Stomach (tissue), 9 donors: Measurements from ENCODE around the gene GPR180. TPM values are rescaled to one million over a fixed set of nuclear protein-coding genes. Genes with fewer than 3 reads are reported as not detected.

Source experiments
- DNase-seq, 2 donors: peaks; one replicate each; pipeline versions ENCODE4 v3.0.0 to v3.0.0-alpha.2; 2013 to 2019
- H3K27ac ChIP-seq, 5 donors: fragments of 200-600 bp in 4 of 5; sonication (generic) in 4 of 5; one replicate each; pipeline ENCODE4 v1.5.1; 2013 to 2019; ENCODE audit warnings: mild to moderate bottlenecking in 1 of 5, moderate library complexity in 1 of 5
- H3K27me3 ChIP-seq, 3 donors: fragments of 200-600 bp; sonication (generic); one replicate each; pipeline ENCODE4 v1.5.1; 2017 to 2019; ENCODE audit warnings: mixed run types in 1 of 3
- H3K36me3 ChIP-seq, 4 donors: fragments of 200-600 bp; sonication (generic); 1 replicate in 3 of 4; 2 replicates in 1 of 4; pipeline ENCODE4 v1.5.1; 2016 to 2019
- H3K4me1 ChIP-seq, 4 donors: fragments of 200-600 bp; sonication (generic); one replicate each; pipeline ENCODE4 v1.5.1; 2016 to 2019
- H3K4me3 ChIP-seq, 4 donors: fragments of 200-600 bp; sonication (generic) in 3 of 4; one replicate each; pipeline ENCODE4 v1.5.1; 2016 to 2019; ENCODE audit warnings: mild to moderate bottlenecking in 1 of 4
- H3K9me3 ChIP-seq, 4 donors: fragments of 200-600 bp; sonication (generic); one replicate each; pipeline ENCODE4 v1.5.1; 2016 to 2019
- EP300 ChIP-seq: sonication (generic); formaldehyde crosslinking; IDR thresholded peaks from one replicate; pipeline ENCODE4 v1.6.1; 2017; ENCODE audit warnings: antibody characterized with exemption
- POLR2A ChIP-seq, 4 donors: fragments of 450-650 bp; IDR thresholded peaks; one replicate each; pipeline ENCODE4 v1.6.1; 2016; ENCODE audit warnings: antibody characterized with exemption in 4 of 4, control low read depth in 2 of 4, mild to moderate bottlenecking in 1 of 4, moderate library complexity in 1 of 4
- POLR2AphosphoS5 ChIP-seq, 3 donors: sonication (generic); formaldehyde crosslinking; IDR thresholded peaks; one replicate each; pipeline ENCODE4 v1.6.1; 2016; ENCODE audit warnings: antibody characterized with exemption in 3 of 3
- WGBS, 5 donors: extraction: QIAGEN DNeasy Blood & Tissue Kit in 3 of 5; methylation state at CpG; one replicate each; pipeline versions ENCODE4 v1.1.5 to v1.1.7; 2013 to 2018; 5-methylcytosine and 5-hydroxymethylcytosine counted together
- intact Hi-C: fragments of 100-400 bp; cut with DNase I; formaldehyde crosslinking; loops from one replicate; pipeline ENCODE4 v1.15.1; 2023; ENCODE audit warnings: low total_unique reads
- polyA plus RNA-seq, 3 donors: library from polyadenylated mRNA; stranded (reverse); fragments of 200-250 nt; gene quantifications; one replicate each; pipeline ENCODE4 v1.2.3, GENCODE V29; 2013
- total RNA-seq, 5 donors: library from RNA; depleted of rRNA; stranded (reverse); fragments of >200 nt; gene quantifications; one replicate each; pipeline versions ENCODE4 v1.1.0 to v1.2.3, GENCODE V29; 2014 to 2016
- TF ChIP-seq, protein P1 (sequence below), 7 experiments: fragments of 450-650 bp in 4 of 7; fragments of 200-600 bp in 3 of 7; sonication (generic) in 3 of 7; IDR thresholded peaks; one replicate each; pipeline ENCODE4 v1.5.1; 2016 to 2019; ENCODE audit warnings: antibody characterized with exemption in 7 of 7, control low read depth in 2 of 7, mild to moderate bottlenecking in 1 of 7
- donor health status: healthy with polysubstance abuse.
- donor health status: Bipolar disorder and iron deficiency.
- donor health status: healthy.

The GPR180 gene
- total and polyA plus RNA-seq, 8 donors: under 0.01 to 12.9 (median 1.7) TPM

DNA sequence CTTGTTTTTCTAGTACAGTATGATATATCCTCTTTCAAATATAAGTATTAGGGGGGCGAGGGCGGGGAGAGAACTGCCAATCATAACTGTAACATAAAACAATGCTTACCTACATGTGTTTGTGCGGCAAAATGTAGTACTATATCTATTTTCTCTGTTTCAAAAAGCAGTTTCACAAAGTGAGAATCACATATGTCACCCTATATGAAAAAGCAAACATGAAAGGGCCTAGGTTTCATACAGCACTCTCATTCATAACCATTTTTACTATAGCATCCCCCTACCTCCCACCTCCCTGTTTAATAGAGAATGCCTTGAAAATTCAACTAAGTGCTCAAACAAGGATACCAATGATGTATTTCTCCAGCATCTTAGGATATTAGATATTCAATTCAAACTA lies 10.9 kb upstream of the GPR180 start:
- peaks cover 14 to 43% (median 23%) of the 10 kb centered on the region in 4 donors for H3K4me1 ChIP-seq
- peaks cover 5 to 33% (median 26%) of the 10 kb centered on the region in 4 donors for H3K36me3 ChIP-seq
- no peaks in the 10 kb centered on the region for H3K9me3 ChIP-seq
- H3K27ac ChIP-seq: no peak overlapping the region
- no peak overlapping the region for H3K4me3 ChIP-seq
- TF ChIP-seq, protein P1, sequence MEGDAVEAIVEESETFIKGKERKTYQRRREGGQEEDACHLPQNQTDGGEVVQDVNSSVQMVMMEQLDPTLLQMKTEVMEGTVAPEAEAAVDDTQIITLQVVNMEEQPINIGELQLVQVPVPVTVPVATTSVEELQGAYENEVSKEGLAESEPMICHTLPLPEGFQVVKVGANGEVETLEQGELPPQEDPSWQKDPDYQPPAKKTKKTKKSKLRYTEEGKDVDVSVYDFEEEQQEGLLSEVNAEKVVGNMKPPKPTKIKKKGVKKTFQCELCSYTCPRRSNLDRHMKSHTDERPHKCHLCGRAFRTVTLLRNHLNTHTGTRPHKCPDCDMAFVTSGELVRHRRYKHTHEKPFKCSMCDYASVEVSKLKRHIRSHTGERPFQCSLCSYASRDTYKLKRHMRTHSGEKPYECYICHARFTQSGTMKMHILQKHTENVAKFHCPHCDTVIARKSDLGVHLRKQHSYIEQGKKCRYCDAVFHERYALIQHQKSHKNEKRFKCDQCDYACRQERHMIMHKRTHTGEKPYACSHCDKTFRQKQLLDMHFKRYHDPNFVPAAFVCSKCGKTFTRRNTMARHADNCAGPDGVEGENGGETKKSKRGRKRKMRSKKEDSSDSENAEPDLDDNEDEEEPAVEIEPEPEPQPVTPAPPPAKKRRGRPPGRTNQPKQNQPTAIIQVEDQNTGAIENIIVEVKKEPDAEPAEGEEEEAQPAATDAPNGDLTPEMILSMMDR (IDR thresholded peaks at IDR 0.05): no peak
- no peak for TF ChIP-seq POLR2A (IDR thresholded peaks at IDR 0.05)
- TF ChIP-seq POLR2AphosphoS5 (IDR thresholded peaks at IDR 0.05): no peak
- TF ChIP-seq EP300: no peak
- 90 to 93% (median 93%) methylated on average over 3 of the region's 3 CpGs for WGBS, 5 donors
- no peak for DNase-seq
- no peaks in the 10 kb centered on the region for H3K27me3 ChIP-seq
- intact Hi-C loops: no loop called here

DNA sequence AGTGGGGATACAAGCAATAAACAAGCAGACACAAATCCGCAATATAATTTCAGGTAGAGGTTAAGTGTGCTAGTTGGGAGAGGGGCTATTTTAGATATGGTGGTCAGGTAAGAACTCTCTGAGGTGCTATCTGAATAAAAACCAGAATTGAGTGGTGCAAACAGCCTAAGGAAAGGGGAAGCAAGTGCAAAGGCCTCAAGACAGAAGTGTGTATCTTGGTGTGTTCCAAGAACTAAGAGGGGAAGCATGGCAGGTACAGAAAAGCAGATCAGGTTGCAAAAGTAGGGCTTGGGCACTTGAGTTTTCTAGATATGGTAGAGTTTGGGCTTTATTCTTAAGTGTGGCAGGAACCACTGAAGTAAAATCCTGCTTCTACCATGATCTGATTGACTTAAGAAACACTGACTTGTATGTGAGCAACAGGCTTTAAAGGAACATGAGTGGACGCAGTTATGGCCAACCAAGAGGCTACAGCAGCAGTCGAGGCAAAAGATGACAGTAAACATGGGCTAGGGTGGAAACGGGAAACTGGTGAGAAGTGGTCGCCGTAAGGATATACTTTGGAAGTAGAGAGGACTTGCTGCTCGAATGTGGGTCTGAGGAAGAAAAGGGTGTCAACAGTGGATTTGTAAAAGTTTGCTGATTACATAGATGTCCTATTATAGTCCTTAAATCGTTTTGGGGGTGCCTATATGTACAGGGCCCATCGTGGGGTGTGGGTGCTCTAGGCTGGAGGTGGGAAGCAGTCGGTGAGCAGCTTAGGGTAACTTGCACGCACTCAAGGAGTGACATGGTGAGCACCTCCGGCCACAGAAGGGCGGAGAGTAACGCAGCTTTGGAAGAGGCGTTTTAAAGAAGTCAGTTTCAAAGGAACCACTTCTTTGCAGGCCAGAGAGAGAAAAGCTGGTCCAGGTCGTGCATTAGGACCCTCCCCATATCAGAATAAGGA lies 6.4 kb upstream of the GPR180 start:
- peak; percentile 34 to 55 for DNase-seq
- peak overlapping the region; percentile 82 to 89 (median 85) for H3K27ac ChIP-seq
- no peaks in the 10 kb centered on the region for H3K27me3 ChIP-seq
- H3K36me3 ChIP-seq: peaks cover 5 to 28% (median 25%) of the 10 kb centered on the region in 4 donors
- TF ChIP-seq POLR2A (IDR thresholded peaks at IDR 0.05) (no peak), POLR2AphosphoS5 (IDR thresholded peaks at IDR 0.05) (no peak), EP300 (no peak)
- TF ChIP-seq, protein P1 (IDR thresholded peaks at IDR 0.05): no peak
- no peaks in the 10 kb centered on the region for H3K9me3 ChIP-seq
- H3K4me1 ChIP-seq: peaks cover 17 to 37% (median 27%) of the 10 kb centered on the region in 4 donors
- 6 to 7% (median 6%) methylated on average over 16 of the region's 16 CpGs for WGBS, 5 donors
- H3K4me3 ChIP-seq: peak overlapping the region; percentile 68 to 88 (median 84)
- intact Hi-C loops: no loop called here

DNA sequence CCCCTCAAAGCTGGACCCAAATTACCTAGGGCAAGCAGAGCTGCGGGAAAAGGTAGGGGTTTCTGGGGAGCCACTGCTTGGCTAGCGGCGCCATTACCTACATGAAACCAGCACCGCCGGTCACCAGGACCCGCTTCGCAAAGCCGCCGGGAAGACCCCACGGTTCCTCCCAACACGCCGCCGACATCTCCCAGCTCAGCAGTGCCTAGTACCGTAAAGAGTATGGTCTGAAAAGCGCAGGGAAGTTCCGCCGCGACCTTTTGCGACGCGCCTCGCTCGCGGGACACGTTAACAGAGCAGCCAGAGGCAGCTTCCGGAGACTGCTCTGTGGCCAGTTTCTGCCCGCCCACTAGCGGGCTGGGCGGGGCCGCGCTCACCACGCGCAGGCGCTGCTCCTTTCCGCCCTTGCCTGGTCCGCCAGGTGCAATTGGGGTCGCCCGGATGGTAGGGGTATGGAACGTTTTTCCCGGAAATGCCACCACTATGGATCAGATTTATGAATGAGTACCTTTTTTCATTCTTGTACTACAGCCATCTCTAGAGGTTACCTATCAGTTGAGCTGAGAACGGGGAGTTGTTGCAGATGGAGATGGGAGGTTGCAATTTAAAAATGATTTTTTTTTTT lies 5.6 kb upstream of the GPR180 start, which contains the start of gene TGDS:
TGDS (minus strand) TSS at position 203 of the 625 bp plus-strand sequence; CDS start at position 187, 16 bp downstream.
- H3K27me3 ChIP-seq: no peaks in the 10 kb centered on the region
- H3K36me3 ChIP-seq: peaks cover 3 to 20% (median 17%) of the 10 kb centered on the region in 4 donors
- intact Hi-C loops: no loop called here
- H3K27ac ChIP-seq: peak within 1 kb of the TSS; percentile 82 to 89 (median 85)
- H3K4me1 ChIP-seq: peaks cover 17 to 41% (median 27%) of the 10 kb centered on the region in 4 donors
- TF ChIP-seq POLR2AphosphoS5 (IDR thresholded peaks at IDR 0.05) (peak; percentile 86 to 93 (median 87)), EP300 (no peak), POLR2A (IDR thresholded peaks at IDR 0.05) (peak in 2 of 4 donors; percentile 41 to 80)
- TF ChIP-seq, protein P1 (IDR thresholded peaks at IDR 0.05): peak in 1 of 7 experiments; percentile 33
- whole genome bisulfite sequencing, 5 donors: 0 to 1% (median 1%) methylated on average over 28 to 41 of the region's 41 CpGs
- H3K9me3 ChIP-seq: no peaks in the 10 kb centered on the region
- H3K4me3 ChIP-seq: peak within 1 kb of the TSS; percentile 68 to 88 (median 84)
- peak; percentile 91 to 98 for DNase-seq

DNA sequence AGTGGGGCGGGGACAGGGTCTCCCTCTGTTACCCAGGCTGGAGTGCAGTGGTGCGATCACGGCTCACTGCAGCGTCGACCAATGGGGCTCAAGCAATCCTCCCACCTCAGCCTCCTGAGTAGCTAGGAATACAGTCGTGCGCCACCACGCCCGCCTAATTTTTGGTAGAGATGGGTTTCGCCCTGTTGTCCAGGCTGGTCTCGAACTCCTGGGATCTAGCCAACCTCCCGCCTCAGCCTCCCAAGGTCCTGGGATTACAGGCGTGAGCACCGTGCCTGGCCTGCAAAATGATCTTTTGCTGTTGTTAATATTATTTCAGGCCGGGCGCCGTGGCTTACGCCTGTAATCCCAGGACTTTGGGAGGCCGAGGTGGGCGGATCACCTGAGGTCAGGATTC lies 5.1 kb upstream of the GPR180 start:
- Histone ChIP-seq H3K4me3 (peak overlapping the region; percentile 68 to 88 (median 84)), H3K27me3 (no peaks in the 10 kb centered on the region), H3K4me1 (peaks cover 17 to 44% (median 28%) of the 10 kb centered on the region in 4 donors), H3K36me3 (peaks cover 0 to 15% (median 12%) of the 10 kb centered on the region in 4 donors), H3K27ac (peak overlapping the region in 4 of 5 donors; percentile 82 to 89 (median 86)), H3K9me3 (no peaks in the 10 kb centered on the region)
- DNase-seq: peak in 1 of 2 donors; percentile 11
- intact Hi-C loops: no loop called here
- TF ChIP-seq POLR2AphosphoS5 (IDR thresholded peaks at IDR 0.05) (no peak), EP300 (no peak), POLR2A (IDR thresholded peaks at IDR 0.05) (no peak)
- TF ChIP-seq, protein P1 (IDR thresholded peaks at IDR 0.05): no peak
- WGBS, 5 donors: 63 to 66% (median 65%) methylated on average over 20 of the region's 20 CpGs
